ENCODE results near the gene PAX3. TPM values are rescaled to one million over a fixed set of nuclear protein-coding genes. Genes with fewer than 3 reads are reported as not detected.

PAX3 gene
- polyA plus RNA-seq, 1 experiment = not detected

DNA sequence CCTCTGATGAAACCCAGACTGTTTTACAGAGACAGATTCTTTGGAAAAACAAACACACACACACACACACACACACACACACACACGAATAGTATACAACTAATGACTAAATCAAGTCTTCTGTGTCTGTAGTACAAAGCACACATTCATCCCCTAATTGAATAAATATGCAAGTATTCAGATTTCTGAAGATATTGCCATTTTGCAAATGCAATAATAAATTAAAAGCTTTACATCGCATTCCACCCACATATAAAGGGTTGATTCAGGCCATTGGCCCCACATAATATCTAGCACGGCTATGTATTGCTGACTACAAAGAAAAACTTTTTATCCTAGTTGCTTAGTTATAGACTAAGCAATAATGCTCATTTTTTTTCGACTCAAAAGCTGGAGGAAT lies 86.2 kb downstream of the PAX3 start:
- TF ChIP-seq, protein P1, sequence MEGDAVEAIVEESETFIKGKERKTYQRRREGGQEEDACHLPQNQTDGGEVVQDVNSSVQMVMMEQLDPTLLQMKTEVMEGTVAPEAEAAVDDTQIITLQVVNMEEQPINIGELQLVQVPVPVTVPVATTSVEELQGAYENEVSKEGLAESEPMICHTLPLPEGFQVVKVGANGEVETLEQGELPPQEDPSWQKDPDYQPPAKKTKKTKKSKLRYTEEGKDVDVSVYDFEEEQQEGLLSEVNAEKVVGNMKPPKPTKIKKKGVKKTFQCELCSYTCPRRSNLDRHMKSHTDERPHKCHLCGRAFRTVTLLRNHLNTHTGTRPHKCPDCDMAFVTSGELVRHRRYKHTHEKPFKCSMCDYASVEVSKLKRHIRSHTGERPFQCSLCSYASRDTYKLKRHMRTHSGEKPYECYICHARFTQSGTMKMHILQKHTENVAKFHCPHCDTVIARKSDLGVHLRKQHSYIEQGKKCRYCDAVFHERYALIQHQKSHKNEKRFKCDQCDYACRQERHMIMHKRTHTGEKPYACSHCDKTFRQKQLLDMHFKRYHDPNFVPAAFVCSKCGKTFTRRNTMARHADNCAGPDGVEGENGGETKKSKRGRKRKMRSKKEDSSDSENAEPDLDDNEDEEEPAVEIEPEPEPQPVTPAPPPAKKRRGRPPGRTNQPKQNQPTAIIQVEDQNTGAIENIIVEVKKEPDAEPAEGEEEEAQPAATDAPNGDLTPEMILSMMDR (IDR thresholded peaks at IDR 0.05; ENCODE audit: low read depth, low read length) = no peak
- ChIA-PET CTCF (no interaction called here), POLR2A (no interaction called here)
- Histone ChIP-seq H3K4me3 (ENCODE audit: low read depth, low read length) (no peak overlapping the region), H3K9me3 (ENCODE audit: control insufficient read depth, insufficient read depth, low read length) (no peaks in the 10 kb centered on the region), H3K27me3 (ENCODE audit: control insufficient read depth, insufficient read depth, low read length) (no peaks in the 10 kb centered on the region), H3K27ac (ENCODE audit: low read depth, low read length) (no peak overlapping the region)
- no peak for DNase-seq (ENCODE audit: low read depth, low spot score)

DNA sequence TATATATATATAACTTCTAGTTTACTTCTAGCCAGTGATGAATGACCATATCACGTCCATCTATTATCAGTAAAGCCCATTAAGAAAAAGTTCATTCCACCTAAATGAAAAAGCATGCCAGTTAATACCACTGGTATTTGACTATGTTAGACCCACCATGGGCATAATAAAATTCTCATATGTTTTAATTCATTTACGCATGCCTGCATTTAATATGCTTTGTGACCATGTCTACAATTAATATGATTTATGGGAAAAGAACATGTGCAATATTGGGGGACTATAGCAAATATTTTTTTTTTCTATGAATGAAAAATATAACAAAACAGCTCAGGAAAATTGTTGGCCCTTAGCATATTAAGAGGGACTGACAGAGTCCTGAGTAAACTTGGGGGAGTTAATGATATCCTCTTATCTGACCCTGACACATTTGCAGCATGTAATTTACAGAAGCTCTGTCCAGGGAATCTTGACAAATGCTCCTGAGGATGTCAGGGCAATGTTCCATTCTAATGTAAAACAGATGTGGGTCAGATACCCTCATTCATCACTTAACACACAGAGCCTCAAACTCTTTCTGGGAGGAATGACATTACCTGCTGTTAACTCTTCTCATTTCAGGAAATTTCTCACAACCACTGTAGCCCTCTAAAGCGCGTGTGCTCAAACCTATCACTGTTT lies 90.6 kb downstream of the PAX3 start:
- ChIA-PET POLR2A (no interaction called here), CTCF (no interaction called here)
- H3K27me3 ChIP-seq (ENCODE audit: control insufficient read depth, insufficient read depth, low read length) = no peaks in the 10 kb centered on the region
- no peaks in the 10 kb centered on the region for H3K9me3 ChIP-seq (ENCODE audit: control insufficient read depth, insufficient read depth, low read length)
- DNase-seq (ENCODE audit: low read depth, low spot score) = no peak
- no peak overlapping the region for H3K4me3 ChIP-seq (ENCODE audit: low read depth, low read length)
- TF ChIP-seq, protein P1 (IDR thresholded peaks at IDR 0.05; ENCODE audit: low read depth, low read length) = no peak
- H3K27ac ChIP-seq (ENCODE audit: low read depth, low read length) = no peak overlapping the region

GRCh38 chr2:222205136-222205535 lies 93.7 kb downstream of the PAX3 start:
- no peak for DNase-seq (ENCODE audit: low read depth, low spot score)
- ChIA-PET POLR2A (no interaction called here), CTCF (no interaction called here)
- H3K27me3 ChIP-seq (ENCODE audit: control insufficient read depth, insufficient read depth, low read length) = no peaks in the 10 kb centered on the region
- no peaks in the 10 kb centered on the region for H3K9me3 ChIP-seq (ENCODE audit: control insufficient read depth, insufficient read depth, low read length)
- H3K27ac ChIP-seq (ENCODE audit: low read depth, low read length) = no peak overlapping the region
- TF ChIP-seq, protein P1 (IDR thresholded peaks at IDR 0.05; ENCODE audit: low read depth, low read length) = no peak
- no peak overlapping the region for H3K4me3 ChIP-seq (ENCODE audit: low read depth, low read length)

- ChIA-PET CTCF (no interaction called here), POLR2A (no interaction called here)
- Histone ChIP-seq H3K9me3 (ENCODE audit: control insufficient read depth, insufficient read depth, low read length) (no peaks in the 10 kb centered on the region), H3K27ac (ENCODE audit: low read depth, low read length) (no peak overlapping the region), H3K4me3 (ENCODE audit: low read depth, low read length) (no peak overlapping the region), H3K27me3 (ENCODE audit: control insufficient read depth, insufficient read depth, low read length) (no peaks in the 10 kb centered on the region)
- TF ChIP-seq, protein P1 (IDR thresholded peaks at IDR 0.05; ENCODE audit: low read depth, low read length) = no peak
- no peak for DNase-seq (ENCODE audit: low read depth, low spot score)
Measured at GRCh38 chr2:222203041-222203440, 95.8 kb downstream of the PAX3 start.

DNA sequence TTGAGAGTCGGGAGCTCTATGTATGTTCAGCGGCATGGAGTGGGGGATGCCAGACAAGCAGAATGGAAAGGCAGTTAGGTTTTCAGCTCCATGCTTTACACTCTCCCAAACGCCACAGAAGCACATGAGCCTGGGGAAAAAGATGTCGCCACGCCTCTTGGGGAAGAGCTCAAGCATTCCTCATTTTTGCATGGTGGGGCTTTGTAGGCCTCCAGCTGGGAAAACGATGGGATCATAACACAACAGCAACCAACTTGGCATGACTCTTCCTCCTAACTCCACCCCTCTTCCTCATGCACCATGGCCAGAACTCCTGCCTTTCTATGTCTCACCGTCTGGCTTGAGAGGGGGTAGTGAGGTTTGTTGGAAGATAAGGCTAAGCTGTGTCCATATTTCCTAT lies 102.6 kb downstream of the PAX3 start:
- no peak overlapping the region for H3K4me3 ChIP-seq (ENCODE audit: low read depth, low read length)
- H3K27ac ChIP-seq (ENCODE audit: low read depth, low read length) = no peak overlapping the region
- H3K9me3 ChIP-seq (ENCODE audit: control insufficient read depth, insufficient read depth, low read length) = no peaks in the 10 kb centered on the region
- ChIA-PET CTCF (no interaction called here), POLR2A (no interaction called here)
- no peak for DNase-seq (ENCODE audit: low read depth, low spot score)
- H3K27me3 ChIP-seq (ENCODE audit: control insufficient read depth, insufficient read depth, low read length) = no peaks in the 10 kb centered on the region
- TF ChIP-seq, protein P1 (IDR thresholded peaks at IDR 0.05; ENCODE audit: low read depth, low read length) = no peak
